GM13977 (cell line): ENCODE results near the gene MCCC1.
"Not testable (repeated sequence)": the region's sequence is repeated elsewhere in the genome, so short reads cannot be mapped to it uniquely, and the experiment has no call there.

Source experiments
- DNase-seq: peaks from one replicate; pipeline ENCODE4 v3.0.0; 2012; ENCODE audit warnings: low spot score
- in situ Hi-C: fragments of 300-500 bp; cut with MboI; formaldehyde crosslinking; loops from one replicate; pipeline ENCODE4 v1.12.0; 2022; ENCODE audit warnings: low sequenced_read_pairs, low pct_unique_long_range_greater_than_20kb, mixed read lengths, inconsistent platforms; ENCODE audit not compliant: unreplicated experiment
- TF ChIP-seq, protein P1 (sequence below): IDR thresholded peaks from 2 replicates; pipeline ENCODE4 v1.5.1; 2012; ENCODE audit warnings: mild to moderate bottlenecking, control low read depth; ENCODE audit not compliant: insufficient read depth; ENCODE audit errors: extremely low read depth, missing control alignments

MCCC1 gene

DNA sequence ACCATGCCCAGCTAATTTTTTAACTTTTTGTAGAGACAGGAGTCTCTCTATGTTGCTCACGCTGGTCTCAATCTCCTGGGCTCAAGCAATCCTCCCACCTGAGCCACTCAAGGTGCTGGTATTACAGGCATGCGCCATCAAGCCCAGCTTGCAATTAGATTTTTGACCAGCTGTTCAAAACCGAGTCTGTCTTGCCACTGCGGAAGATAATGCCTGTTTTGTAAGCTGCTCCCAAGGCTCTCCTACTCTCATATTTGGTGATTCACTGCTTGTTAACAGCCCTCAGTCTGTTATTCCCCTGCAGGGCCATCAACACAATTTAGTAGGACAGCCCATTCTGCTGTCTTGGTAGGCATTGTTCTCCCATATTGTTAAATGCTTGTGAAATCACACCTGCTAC, 17.8 kb upstream of the MCCC1 start:
- in situ Hi-C loops, result no loop called here
- TF ChIP-seq, protein P1, sequence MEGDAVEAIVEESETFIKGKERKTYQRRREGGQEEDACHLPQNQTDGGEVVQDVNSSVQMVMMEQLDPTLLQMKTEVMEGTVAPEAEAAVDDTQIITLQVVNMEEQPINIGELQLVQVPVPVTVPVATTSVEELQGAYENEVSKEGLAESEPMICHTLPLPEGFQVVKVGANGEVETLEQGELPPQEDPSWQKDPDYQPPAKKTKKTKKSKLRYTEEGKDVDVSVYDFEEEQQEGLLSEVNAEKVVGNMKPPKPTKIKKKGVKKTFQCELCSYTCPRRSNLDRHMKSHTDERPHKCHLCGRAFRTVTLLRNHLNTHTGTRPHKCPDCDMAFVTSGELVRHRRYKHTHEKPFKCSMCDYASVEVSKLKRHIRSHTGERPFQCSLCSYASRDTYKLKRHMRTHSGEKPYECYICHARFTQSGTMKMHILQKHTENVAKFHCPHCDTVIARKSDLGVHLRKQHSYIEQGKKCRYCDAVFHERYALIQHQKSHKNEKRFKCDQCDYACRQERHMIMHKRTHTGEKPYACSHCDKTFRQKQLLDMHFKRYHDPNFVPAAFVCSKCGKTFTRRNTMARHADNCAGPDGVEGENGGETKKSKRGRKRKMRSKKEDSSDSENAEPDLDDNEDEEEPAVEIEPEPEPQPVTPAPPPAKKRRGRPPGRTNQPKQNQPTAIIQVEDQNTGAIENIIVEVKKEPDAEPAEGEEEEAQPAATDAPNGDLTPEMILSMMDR, result no peak
- DNase-seq, result no peak

DNA sequence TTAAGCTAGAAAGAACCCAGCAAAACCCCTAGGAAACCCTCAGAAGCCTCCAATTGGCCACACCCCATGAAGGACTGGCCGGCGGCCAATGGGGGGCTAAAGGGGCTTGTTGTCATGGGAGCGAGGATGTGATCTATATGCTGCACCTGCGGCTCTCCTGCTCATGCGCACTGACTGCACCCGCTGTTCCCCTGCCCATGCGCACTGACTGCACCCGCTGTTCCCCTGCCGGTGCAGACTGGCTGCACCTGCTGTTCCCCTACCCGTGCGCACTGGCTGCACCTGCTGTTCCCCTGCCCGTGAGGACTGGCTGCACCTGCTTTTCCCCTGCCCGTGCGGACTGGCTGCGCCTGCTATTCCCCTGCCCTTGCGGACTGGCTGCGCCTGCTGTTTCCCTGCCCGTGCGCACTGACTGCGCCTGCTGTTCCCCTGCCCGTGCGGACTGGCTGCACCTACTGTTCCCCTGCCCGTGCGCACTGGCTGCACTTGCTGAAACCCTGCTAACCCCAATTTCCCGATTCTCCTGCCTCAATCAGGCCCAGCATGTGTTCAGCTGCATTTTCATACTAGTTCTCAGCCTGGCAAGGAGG, 16.8 kb upstream of the MCCC1 start:
- peak; percentile 93 for DNase-seq
- in situ Hi-C loops, result no loop called here
- TF ChIP-seq, protein P1, result no peak

DNA sequence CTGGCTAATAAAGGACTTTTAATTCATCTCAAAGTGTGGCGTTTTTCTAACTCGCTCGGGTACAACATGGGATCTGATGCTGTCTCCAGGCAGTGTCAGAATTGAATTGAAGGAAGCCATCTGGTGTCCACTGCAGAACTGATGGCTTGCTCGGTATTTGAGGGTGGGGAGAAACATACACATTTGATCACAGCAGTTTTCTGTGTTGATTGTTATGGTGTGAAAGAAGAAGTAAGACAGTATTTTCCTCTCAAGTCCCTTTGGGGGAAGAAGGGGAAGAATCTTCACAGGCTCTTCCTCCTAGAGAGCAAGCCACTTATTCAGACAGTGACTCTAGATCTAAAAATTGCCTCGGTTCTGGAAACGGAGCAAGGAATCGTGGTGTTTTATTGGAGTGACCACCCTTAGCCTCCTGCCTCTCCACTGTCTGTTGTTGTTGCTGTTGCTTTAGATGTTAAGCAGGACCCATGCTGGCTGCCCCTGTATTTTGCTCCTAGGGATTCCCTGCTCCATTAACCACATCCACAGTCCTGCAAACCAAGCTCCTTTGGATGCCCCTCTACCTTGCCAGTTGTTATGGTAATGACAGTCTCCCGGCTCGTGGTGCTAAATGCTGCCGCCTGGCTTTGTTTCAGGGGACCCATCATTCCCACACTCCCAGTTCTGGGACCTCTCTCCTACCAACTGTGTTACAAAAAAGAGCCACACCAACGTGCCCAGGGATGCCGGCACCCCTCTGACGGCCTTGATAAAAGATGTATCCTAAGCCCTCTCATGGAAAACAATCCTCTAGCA, 15.3 kb upstream of the MCCC1 start:
- in situ Hi-C loops, result no loop called here
- TF ChIP-seq, protein P1, result no peak
- DNase-seq, result no peak

DNA sequence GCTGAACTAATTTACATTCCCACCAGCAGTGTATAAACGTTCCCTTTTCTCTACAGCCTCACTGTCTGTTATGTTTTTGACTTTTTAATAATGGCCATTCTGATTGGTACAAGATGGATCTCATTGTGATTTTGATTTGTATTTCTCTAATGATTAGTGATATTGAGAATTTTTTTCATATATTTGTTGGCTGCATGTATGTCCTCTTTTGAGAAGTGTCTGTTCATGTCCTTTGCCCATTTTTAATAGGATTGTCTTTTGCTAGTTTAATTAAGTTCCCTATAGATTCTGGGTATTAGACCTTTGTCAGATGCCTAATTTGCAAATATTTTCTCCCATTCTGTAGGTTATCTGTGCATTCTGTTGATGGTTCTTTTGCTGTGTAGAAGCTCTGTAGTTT, 10.6 kb upstream of the MCCC1 start:
- in situ Hi-C loops, DNase-seq: not testable (repeated sequence)

DNA sequence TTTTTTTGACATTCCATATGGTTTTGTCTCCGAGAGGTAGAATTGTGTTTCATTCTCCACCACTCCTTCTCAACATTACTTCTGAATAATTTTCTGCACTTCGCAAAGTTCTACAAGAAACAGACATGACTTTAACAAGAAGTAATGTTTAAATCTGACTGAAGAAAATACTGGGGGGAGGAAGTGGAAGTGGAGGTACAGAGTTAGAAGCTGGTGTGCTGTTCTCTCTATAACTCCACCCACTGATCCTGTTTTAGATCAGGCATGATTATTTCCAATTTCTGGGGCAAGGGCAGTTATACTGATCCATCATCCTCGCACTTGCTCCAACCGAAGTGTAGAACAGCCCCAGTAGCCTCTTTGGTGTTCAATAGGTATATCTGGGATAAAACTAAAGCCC, 9.2 kb upstream of the MCCC1 start:
- in situ Hi-C loops, result no loop called here
- TF ChIP-seq, protein P1, result no peak

DNA sequence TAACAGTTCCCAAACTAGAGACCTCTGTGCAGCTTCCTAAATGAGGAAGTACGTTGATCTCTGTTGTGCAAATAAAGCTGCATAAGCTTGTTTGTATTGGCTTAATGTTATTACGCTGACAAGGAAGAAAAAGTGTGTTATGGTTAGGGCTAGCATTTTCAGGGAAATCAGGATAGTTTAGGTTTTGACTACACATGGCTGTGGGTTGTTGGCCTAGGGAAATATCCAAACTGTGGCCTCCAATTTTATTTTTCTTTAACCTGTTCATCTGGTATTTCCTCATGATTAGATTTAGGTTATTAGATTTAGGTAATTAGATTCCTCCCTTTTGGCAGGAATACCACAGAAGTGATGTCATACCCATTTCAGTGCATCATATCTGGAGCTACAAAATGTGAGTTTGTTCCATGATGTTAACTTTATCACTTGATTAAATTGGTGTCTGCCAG, 8.7 kb upstream of the MCCC1 start:
- in situ Hi-C loops, result no loop called here
- TF ChIP-seq, protein P1, result no peak
- no peak for DNase-seq

More for the DNA sequence above, 9.2 kb upstream of the MCCC1 start:
- DNase-seq, result no peak

DNA sequence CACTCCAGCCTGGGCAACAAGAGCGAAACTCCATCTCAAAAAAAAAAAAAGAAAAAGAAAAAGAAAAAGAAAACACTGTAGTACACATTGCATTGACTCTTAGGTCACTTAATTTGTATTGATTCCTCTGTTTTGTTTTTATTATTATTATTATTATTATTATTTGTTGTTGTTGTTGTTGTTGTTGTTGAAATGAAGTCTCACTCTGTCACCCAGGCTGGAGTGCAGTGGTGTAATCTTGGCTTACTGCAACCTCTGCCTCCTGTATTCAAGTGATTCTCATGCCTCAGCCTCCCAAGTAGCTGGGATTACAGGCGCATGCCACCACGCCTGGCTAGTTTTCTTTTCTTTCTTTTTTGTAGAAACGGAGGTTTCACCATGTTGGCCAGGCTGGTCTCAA, 8.1 kb upstream of the MCCC1 start:
- in situ Hi-C loops, DNase-seq: not testable (repeated sequence)
